Esophagus mucosa (tissue), 1 donor: Measurements from ENCODE around the gene TPBGL. TPM values are rescaled to one million over a fixed set of nuclear protein-coding genes. Genes with fewer than 3 reads are reported as not detected.
A peak's percentile ranks its signal among the peaks of the same experiment; 100 is the strongest.

Experiments
- ATAC-seq: fragments of 200-7000 bp; cut with Tn5 transposase; one replicate; pipeline ENCODE4 v1.9.1; 2020
- total RNA-seq: library from RNA; stranded (reverse); gene quantifications from one replicate; pipeline ENCODE4 v1.2.4, GENCODE V29; 2023
- donor health status: DM: yes; HTN: yes; CAD: no.

The TPBGL gene
- not detected for total RNA-seq

- ATAC-seq = no peak
Measured at GRCh38 chr11:75240311-75241035, at the start of gene TPBGL. Gene TPBGL, plus strand, starts transcription at chr11:75240774. Its CDS starts 276 bp downstream, at chr11:75241050.

GRCh38 chr11:75191330-75191717, 49.2 kb upstream of the TPBGL start:
- peak; percentile 19 for ATAC-seq

- no peak for ATAC-seq
Measured at GRCh38 chr11:75193271-75193670, 47.3 kb upstream of the TPBGL start.

- no peak for ATAC-seq
Measured at GRCh38 chr11:75193711-75194110, 46.9 kb upstream of the TPBGL start.

GRCh38 chr11:75194147-75194546, 46.4 kb upstream of the TPBGL start:
- ATAC-seq = no peak

- ATAC-seq = peak; percentile 6
Measured at GRCh38 chr11:75195167-75195962, 45.2 kb upstream of the TPBGL start.

- ATAC-seq = no peak
Measured at GRCh38 chr11:75196426-75196825, 44.1 kb upstream of the TPBGL start.

- no peak for ATAC-seq
Measured at GRCh38 chr11:75197512-75198277, 42.9 kb upstream of the TPBGL start.

GRCh38 chr11:75198278-75198973, 42.1 kb upstream of the TPBGL start:
- peak; percentile 52 for ATAC-seq

GRCh38 chr11:75199412-75199955, 41.1 kb upstream of the TPBGL start:
- no peak for ATAC-seq

GRCh38 chr11:75200051-75200450, 40.5 kb upstream of the TPBGL start:
- no peak for ATAC-seq

GRCh38 chr11:75200531-75200930, 40.0 kb upstream of the TPBGL start:
- ATAC-seq = no peak

GRCh38 chr11:75201771-75202170, 38.8 kb upstream of the TPBGL start:
- ATAC-seq = no peak

- no peak for ATAC-seq
Measured at GRCh38 chr11:75202195-75202594, 38.4 kb upstream of the TPBGL start.

GRCh38 chr11:75203138-75203537, 37.4 kb upstream of the TPBGL start:
- ATAC-seq = no peak

GRCh38 chr11:75203641-75204011, 36.9 kb upstream of the TPBGL start:
- no peak for ATAC-seq

GRCh38 chr11:75204012-75204674, 36.4 kb upstream of the TPBGL start:
- no peak for ATAC-seq

- peak; percentile 89 for ATAC-seq
Measured at GRCh38 chr11:75204685-75205563, 35.6 kb upstream of the TPBGL start.

GRCh38 chr11:75205564-75206020, 35.0 kb upstream of the TPBGL start:
- no peak for ATAC-seq

GRCh38 chr11:75208446-75208845, 32.1 kb upstream of the TPBGL start:
- no peak for ATAC-seq

GRCh38 chr11:75212411-75212810, 28.2 kb upstream of the TPBGL start:
- no peak for ATAC-seq
